HepG2 (cell line): Measurements from ENCODE around the gene FRG1. TPM values are rescaled to one million over a fixed set of nuclear protein-coding genes. Genes with fewer than 3 reads are reported as not detected.
"Not testable (repeated sequence)": the region's sequence is repeated elsewhere in the genome, so short reads cannot be mapped to it uniquely, and the experiment has no call there.

Experiments
- ATAC-seq: fragments of 200-7000 bp; cut with Tn5 transposase; 3 replicates; pipeline ENCODE4 v1.9.1; 2020; ENCODE audit warnings: mild to moderate bottlenecking, moderate library complexity
- BruUV-seq: library from RNA; stranded (reverse); fragments of 400-500 nt; replicated peaks from 2 replicates; lab custom pipeline; 2021; lab: Mats Ljungman, UMichigan
- CTCF ChIA-PET: fragments of 300-600 bp; formaldehyde crosslinking; extraction: SDS; loops from one replicate; lab custom pipeline; 2021; ENCODE audit warnings: low total read pairs, inconsistent platforms, low intra/inter-chr PET ratio; lab: Yijun Ruan, JAX
- POLR2A ChIA-PET: fragments of 350-600 bp; sonication (Branson Sonifier 250); formaldehyde crosslinking; loops from one replicate; lab custom pipeline; 2020; ENCODE audit warnings: antibody characterized with exemption, inconsistent platforms; lab: Yijun Ruan, JAX
- DNase-seq: peaks from one replicate; pipeline ENCODE4 v3.0.0-alpha.2; 2015; ENCODE audit warnings: low spot score
- FAIRE-seq: peaks from 3 replicates; lab custom pipeline; 2011; peaks lifted over from hg19 to GRCh38; lab: Jason Lieb, UNC
- H2AFZ ChIP-seq: one replicate; pipeline ENCODE4 v1.6.1; 2011; ENCODE audit warnings: low read length, inconsistent platforms
- H3K27ac ChIP-seq: fragments of 300-600 bp; 3 replicates; pipeline ENCODE4 v1.8.0; 2011; ENCODE audit warnings: mixed run types, mild to moderate bottlenecking, mixed read lengths, low read length, inconsistent platforms; ENCODE audit not compliant: insufficient read depth; ENCODE audit errors: extremely low read length
- H3K27me3 ChIP-seq, 2 experiments: fragments of 200-600 bp in 1 of 2; 2 replicates in 1 of 2; 3 replicates in 1 of 2; pipeline versions ENCODE4 v1.6.0 to v1.8.0; 2011; ENCODE audit warnings: low read length in 2 of 2, mild to moderate bottlenecking in 2 of 2, moderate library complexity in 2 of 2, inconsistent platforms in 1 of 2; ENCODE audit not compliant: insufficient read depth in 2 of 2, control insufficient read depth in 1 of 2
- H3K36me3 ChIP-seq, 2 experiments: fragments of 200-600 bp in 1 of 2; replicated peaks in 1 of 2; 2 replicates in 1 of 2; 3 replicates in 1 of 2; pipeline versions ENCODE4 v1.5.1 to v1.8.0; 2011; ENCODE audit warnings: low read length in 2 of 2, inconsistent platforms in 1 of 2; ENCODE audit not compliant: insufficient read depth in 2 of 2, control insufficient read depth in 1 of 2
- H3K4me1 ChIP-seq: 2 replicates; pipeline ENCODE4 v1.5.1; 2012; ENCODE audit warnings: low read length, inconsistent platforms; ENCODE audit not compliant: insufficient read depth
- H3K4me2 ChIP-seq: 2 replicates; pipeline ENCODE4 v1.6.0; 2011; ENCODE audit warnings: low read depth, low read length, inconsistent platforms
- H3K4me3 ChIP-seq, 3 experiments: fragments of 200-600 bp in 1 of 3; sonication (generic), shearing (Covaris generic) in 1 of 3; replicated peaks in 1 of 3; 2 replicates each; pipeline ENCODE4 v1.5.1; 2011 to 2016; ENCODE audit warnings: low read length in 3 of 3, inconsistent platforms in 2 of 3, low read depth in 2 of 3, mild to moderate bottlenecking in 2 of 3, control low read depth in 1 of 3, mixed read lengths in 1 of 3; ENCODE audit not compliant: insufficient read depth in 1 of 3
- H3K79me2 ChIP-seq: one replicate; pipeline ENCODE4 v1.6.1; 2011; ENCODE audit warnings: low read length, inconsistent platforms; ENCODE audit not compliant: insufficient read depth
- H3K9ac ChIP-seq: 2 replicates; pipeline ENCODE4 v1.6.0; 2011; ENCODE audit warnings: mild to moderate bottlenecking, low read depth, low read length, inconsistent platforms; ENCODE audit not compliant: insufficient read depth
- H3K9me3 ChIP-seq: 2 replicates; pipeline ENCODE4 v1.5.1; 2012; ENCODE audit warnings: mild to moderate bottlenecking, low read length
- H4K20me1 ChIP-seq: 2 replicates; pipeline ENCODE4 v1.6.0; 2011; ENCODE audit warnings: inconsistent platforms, mild to moderate bottlenecking, low read length, moderate library complexity; ENCODE audit not compliant: insufficient read depth
- AHR ChIP-seq: IDR thresholded peaks from 2 replicates; pipeline ENCODE4 v1.6.1; 2018; ENCODE audit warnings: missing genetic modification reagents, missing compliant biosample characterization
- CCAR2 ChIP-seq: fragments of 200-400 bp; formaldehyde crosslinking; optimal IDR thresholded peaks from 2 replicates; pipeline ENCODE3; 2018; ENCODE audit warnings: low read depth, mild to moderate bottlenecking, low read length, moderate library complexity
- DNMT3B ChIP-seq: conservative IDR thresholded peaks from 2 replicates; pipeline ENCODE4 v1.6.1; 2016; ENCODE audit warnings: missing biosample characterization, control low read depth
- HNF4A ChIP-seq: sonication (generic); formaldehyde crosslinking; IDR thresholded peaks from 2 replicates; pipeline ENCODE4 v1.4.0; 2020; ENCODE audit warnings: missing genetic modification reagents
- SNAPC2 ChIP-seq: sonication (generic); formaldehyde crosslinking; IDR thresholded peaks from 2 replicates; pipeline ENCODE4 v1.8.1; 2022; ENCODE audit warnings: mild to moderate bottlenecking, missing genetic modification reagents
- ZNF607 ChIP-seq: sonication (generic); formaldehyde crosslinking; IDR thresholded peaks from 2 replicates; pipeline ENCODE4 v1.5.1; 2020; ENCODE audit warnings: missing genetic modification reagents, mild to moderate bottlenecking, borderline replicate concordance
- ZNF775 ChIP-seq: sonication (generic); formaldehyde crosslinking; IDR thresholded peaks from 2 replicates; pipeline ENCODE4 v1.4.0; 2020; ENCODE audit warnings: missing genetic modification reagents, mild to moderate bottlenecking, moderate library complexity, borderline replicate concordance
- WGBS: methylation state at CpG from one replicate; pipeline ENCODE4 v1.1.6; 2017; ENCODE audit warnings: low lambda C conversion rate; 5-methylcytosine and 5-hydroxymethylcytosine counted together
- in situ Hi-C: cut with HindIII; loops from 2 replicates; pipeline ENCODE4 v1.10.0; 2017; ENCODE audit warnings: low pct_unique_long_range_greater_than_20kb; ENCODE audit not compliant: extremely low pct_ligation_motif_present
- intact Hi-C: fragments of 100-400 bp; cut with micrococcal nuclease; formaldehyde crosslinking; loops from one replicate; pipeline ENCODE4 v1.10.0; 2022; ENCODE audit not compliant: unreplicated experiment
- polyA plus RNA-seq, 8 experiments: library from polyadenylated mRNA; depleted of rRNA in 3 of 8; stranded (reverse) in 7 of 8; unstranded in 1 of 8; fragments of >200 nt; fragmentation: Illumina TruSeq in 4 of 8; extraction: Trizol in 4 of 8; gene quantifications; 2 replicates each; pipeline versions ENCODE4 v1.2.1 to v1.2.3, GENCODE V29; 2011 to 2016; ENCODE audit warnings: low read depth in 4 of 8, missing spikeins in 1 of 8, mixed read lengths in 1 of 8; ENCODE audit not compliant: insufficient read depth in 1 of 8
- total RNA-seq, 5 experiments: library from RNA; depleted of rRNA; stranded (reverse); fragments of >200 nt; fragmentation: Illumina TruSeq; extraction: Trizol; gene quantifications; 2 replicates each; pipeline ENCODE4 v1.2.3, GENCODE V29; 2016; ENCODE audit warnings: low read depth in 1 of 5
- TF ChIP-seq, protein P1 (sequence below): sonication (generic); formaldehyde crosslinking; IDR thresholded peaks from 2 replicates; pipeline ENCODE4 v1.5.1; 2020; ENCODE audit warnings: mild to moderate bottlenecking, missing genetic modification reagents, borderline replicate concordance
- TF ChIP-seq, protein P2 (sequence below): IDR thresholded peaks from 2 replicates; pipeline ENCODE4 v1.6.1; 2016
- TF ChIP-seq, protein P3 (sequence below): IDR thresholded peaks from 2 replicates; pipeline ENCODE4 v1.6.1; 2016; ENCODE audit warnings: mild to moderate bottlenecking

Gene FRG1
- total and polyA plus RNA-seq, 2 of the 13 experiments (the other 11 are each of a cell fraction or from before 2014, with no cell fraction given) = 5.7 to 42.6 TPM

DNA sequence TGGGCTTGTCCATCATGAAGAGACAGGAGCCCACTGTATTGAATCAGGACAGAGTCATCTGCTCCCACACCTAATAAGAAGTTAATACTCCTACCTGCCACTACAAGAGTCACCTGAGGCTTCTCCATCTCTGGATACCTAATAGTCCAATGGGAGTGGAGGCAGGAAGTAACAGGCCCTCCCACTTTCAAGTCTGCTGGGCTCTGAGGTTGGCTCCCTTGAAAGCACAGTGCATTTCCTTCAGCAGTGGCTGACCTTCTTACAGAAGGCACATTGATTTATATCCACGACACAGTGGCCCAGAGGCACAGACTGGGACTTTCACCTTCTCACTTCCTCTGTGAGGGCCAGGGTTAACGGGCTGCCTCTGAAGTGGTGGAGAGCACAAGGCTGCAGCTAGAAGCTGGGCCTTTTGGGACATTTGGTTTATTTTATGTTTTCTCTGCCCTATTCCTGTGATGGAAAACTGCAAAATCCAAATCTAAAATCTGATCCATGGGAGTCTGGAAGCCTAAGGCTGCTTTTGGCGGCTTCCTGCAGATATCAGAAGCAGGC lies 48.3 kb downstream of the FRG1 start (continued):
- TF ChIP-seq, protein P1, sequence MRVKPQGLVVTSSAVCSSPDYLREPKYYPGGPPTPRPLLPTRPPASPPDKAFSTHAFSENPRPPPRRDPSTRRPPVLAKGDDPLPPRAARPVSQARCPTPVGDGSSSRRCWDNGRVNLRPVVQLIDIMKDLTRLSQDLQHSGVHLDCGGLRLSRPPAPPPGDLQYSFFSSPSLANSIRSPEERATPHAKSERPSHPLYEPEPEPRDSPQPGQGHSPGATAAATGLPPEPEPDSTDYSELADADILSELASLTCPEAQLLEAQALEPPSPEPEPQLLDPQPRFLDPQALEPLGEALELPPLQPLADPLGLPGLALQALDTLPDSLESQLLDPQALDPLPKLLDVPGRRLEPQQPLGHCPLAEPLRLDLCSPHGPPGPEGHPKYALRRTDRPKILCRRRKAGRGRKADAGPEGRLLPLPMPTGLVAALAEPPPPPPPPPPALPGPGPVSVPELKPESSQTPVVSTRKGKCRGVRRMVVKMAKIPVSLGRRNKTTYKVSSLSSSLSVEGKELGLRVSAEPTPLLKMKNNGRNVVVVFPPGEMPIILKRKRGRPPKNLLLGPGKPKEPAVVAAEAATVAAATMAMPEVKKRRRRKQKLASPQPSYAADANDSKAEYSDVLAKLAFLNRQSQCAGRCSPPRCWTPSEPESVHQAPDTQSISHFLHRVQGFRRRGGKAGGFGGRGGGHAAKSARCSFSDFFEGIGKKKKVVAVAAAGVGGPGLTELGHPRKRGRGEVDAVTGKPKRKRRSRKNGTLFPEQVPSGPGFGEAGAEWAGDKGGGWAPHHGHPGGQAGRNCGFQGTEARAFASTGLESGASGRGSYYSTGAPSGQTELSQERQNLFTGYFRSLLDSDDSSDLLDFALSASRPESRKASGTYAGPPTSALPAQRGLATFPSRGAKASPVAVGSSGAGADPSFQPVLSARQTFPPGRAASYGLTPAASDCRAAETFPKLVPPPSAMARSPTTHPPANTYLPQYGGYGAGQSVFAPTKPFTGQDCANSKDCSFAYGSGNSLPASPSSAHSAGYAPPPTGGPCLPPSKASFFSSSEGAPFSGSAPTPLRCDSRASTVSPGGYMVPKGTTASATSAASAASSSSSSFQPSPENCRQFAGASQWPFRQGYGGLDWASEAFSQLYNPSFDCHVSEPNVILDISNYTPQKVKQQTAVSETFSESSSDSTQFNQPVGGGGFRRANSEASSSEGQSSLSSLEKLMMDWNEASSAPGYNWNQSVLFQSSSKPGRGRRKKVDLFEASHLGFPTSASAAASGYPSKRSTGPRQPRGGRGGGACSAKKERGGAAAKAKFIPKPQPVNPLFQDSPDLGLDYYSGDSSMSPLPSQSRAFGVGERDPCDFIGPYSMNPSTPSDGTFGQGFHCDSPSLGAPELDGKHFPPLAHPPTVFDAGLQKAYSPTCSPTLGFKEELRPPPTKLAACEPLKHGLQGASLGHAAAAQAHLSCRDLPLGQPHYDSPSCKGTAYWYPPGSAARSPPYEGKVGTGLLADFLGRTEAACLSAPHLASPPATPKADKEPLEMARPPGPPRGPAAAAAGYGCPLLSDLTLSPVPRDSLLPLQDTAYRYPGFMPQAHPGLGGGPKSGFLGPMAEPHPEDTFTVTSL (CRISPR knock-in tag) = no peak
- TF ChIP-seq, protein P2, sequence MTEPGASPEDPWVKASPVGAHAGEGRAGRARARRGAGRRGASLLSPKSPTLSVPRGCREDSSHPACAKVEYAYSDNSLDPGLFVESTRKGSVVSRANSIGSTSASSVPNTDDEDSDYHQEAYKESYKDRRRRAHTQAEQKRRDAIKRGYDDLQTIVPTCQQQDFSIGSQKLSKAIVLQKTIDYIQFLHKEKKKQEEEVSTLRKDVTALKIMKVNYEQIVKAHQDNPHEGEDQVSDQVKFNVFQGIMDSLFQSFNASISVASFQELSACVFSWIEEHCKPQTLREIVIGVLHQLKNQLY = no peak
- TF ChIP-seq AHR (CRISPR knock-in tag) (no peak), SNAPC2 (no peak), ZNF607 (CRISPR knock-in tag) (no peak), HNF4A (CRISPR knock-in tag) (no peak), CCAR2 (no peak), ZNF775 (CRISPR knock-in tag) (no peak), DNMT3B (CRISPR knock-in tag) (no peak)
- TF ChIP-seq, protein P3, sequence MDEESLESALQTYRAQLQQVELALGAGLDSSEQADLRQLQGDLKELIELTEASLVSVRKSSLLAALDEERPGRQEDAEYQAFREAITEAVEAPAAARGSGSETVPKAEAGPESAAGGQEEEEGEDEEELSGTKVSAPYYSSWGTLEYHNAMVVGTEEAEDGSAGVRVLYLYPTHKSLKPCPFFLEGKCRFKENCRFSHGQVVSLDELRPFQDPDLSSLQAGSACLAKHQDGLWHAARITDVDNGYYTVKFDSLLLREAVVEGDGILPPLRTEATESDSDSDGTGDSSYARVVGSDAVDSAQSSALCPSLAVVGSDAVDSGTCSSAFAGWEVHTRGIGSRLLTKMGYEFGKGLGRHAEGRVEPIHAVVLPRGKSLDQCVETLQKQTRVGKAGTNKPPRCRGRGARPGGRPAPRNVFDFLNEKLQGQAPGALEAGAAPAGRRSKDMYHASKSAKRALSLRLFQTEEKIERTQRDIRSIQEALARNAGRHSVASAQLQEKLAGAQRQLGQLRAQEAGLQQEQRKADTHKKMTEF (CRISPR knock-in tag) = no peak

DNA sequence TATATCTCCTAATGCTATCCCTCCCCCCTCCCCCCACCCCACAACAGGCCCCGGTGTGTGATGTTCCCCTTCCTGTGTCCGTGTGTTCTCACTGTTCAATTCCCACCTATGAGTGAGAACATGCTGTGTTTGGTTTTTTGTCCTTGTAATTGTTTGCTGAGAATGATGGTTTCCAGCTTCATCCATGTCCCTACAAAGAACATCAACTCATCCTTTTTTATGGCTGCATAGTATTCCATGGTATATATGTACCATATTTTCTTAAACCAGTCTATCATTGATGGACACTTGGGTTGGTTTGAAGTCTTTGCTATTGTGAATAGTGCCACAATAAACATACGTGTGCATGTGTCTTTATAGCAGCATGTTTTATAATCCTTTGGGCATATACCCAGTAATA lies 49.3 kb downstream of the FRG1 start:
- H3K4me3 ChIP-seq, in situ Hi-C loops, ATAC-seq, intact Hi-C loops, H3K9ac ChIP-seq, H3K27ac ChIP-seq, BruUV-seq, H2AFZ ChIP-seq, H3K79me2 ChIP-seq, H4K20me1 ChIP-seq, CTCF ChIA-PET, H3K9me3 ChIP-seq, H3K4me1 ChIP-seq, H3K27me3 ChIP-seq, FAIRE-seq, POLR2A ChIA-PET, DNase-seq, H3K4me2 ChIP-seq, H3K36me3 ChIP-seq: not testable (repeated sequence)
- 29% methylated on average over 3 of the region's 3 CpGs for WGBS
